HG03521 (cell line): Measurements from ENCODE around the gene GRM1.

Experiments used
- ATAC-seq: cut with Tn5 transposase; IDR thresholded peaks from one replicate; pipeline ENCODE4 v1.9.1; 2021; ENCODE audit warnings: mild to moderate bottlenecking, moderate library complexity; ENCODE audit not compliant: unreplicated experiment

The GRM1 gene

DNA sequence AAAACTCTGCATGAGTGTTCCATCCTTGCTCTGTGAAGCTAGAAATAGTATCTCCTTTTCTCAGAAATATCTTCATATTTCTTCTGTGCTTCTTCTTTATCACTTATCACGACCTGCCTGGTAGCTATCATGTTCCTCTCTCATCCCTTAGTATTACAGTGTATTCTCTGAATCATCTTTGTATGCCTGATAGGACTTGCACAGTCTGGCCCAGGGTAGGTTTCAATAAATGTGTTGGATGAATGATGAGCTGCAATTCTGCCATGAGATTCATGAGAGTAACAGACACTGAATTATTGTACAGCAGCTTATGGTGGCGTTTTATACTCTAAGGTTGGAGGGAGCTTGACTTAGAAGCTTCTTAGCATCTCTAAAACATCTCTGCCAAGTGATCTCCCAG lies 66.6 kb downstream of the GRM1 start:
- no peak for ATAC-seq

DNA sequence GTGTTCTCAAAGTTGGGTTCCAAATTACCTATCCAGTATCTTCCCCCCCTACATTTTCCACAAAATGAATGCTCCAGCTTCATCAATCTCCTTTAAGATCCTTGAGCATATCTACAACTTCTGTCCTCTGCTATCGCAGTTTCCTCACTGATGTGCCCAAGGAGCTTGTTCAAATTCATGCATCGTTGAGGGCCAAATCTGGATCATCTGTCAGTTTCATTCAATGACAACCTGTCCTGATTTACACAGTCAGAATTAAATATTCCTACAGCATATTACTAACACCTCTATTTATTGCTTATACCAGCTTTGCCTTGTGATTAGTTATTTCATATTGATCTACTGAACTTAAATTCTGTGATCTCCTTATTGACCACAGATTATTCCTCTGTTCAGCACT lies 68.7 kb downstream of the GRM1 start:
- ATAC-seq, result no peak

- ATAC-seq, result no peak
Measured at GRCh38 chr6:146100776-146101175, 71.9 kb downstream of the GRM1 start.

DNA sequence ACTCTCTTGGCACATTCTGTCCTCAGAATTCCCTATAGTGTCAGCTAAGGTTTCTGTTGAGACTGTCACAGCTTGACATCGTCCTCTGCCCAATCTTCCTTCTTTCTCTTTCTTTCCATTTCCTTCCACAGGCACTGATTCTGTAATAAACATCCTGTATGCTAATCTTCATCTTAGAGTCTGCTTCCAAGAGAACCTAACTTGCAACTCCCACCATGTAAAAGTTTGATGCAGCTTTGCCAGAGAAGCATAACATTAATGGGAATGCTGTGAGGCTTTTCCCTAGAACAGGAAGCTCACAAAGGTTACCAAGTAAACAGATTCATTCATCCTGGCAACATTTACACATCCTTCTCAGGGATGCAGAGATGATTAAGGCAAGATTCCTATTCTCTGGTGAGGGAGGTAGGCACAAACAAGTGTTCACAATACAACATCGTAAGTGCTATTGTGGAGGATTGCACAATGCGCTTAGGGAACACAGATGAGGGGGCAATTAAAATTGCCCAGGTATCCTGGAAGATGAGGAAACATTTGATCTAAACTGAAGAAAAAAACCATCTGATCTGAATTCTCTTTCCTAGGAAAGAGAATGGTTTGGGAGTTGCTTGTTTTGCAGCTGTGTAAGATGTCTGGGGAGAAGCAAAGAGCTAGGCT lies 74.7 kb downstream of the GRM1 start:
- ATAC-seq, result no peak

- no peak for ATAC-seq
Measured at GRCh38 chr6:146106532-146106931, 77.7 kb downstream of the GRM1 start.

DNA sequence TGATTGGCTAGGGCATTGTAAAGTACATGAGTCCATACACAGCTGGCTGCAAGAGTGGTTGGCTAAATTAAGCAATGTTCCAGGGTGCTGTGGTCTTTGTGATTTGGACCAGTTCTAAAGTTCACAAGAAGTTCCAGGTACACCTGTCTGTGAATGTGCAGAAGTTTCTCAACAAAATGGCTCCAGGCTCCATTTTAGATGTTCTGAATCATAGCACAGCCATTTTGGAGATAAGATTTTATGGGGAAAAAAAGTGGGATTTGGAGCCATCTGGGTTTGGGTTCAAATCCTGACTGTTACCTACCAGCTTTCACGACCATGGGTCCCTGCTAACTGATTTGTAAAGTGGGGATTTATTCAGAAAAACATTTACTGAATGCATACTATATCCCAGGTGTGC lies 82.1 kb downstream of the GRM1 start:
- no peak for ATAC-seq

DNA sequence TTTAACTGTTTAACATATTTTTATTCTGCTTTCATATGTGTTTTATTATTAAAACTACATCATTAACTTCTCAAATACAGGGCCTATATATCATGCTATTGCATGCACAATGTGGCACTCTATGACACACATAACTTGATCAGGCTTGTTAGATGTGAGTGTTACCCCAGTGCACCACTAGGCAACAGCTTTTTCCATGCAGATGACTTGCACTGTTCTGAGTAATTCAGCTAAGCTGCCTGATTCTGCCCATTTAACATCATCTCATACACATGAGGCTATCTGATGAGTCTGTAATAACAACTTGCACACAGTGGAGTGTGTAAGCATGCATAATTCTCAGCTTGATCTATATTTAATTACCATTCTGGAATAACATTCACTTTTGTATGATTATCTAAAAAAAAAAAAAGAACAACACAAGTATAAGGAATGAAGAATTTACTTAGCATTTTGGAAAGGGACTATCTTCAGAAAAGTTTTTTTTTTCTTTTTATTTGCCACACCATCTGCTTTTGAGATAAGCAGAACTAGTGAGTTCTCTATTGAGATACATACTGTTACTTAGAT lies 83.1 kb downstream of the GRM1 start:
- no peak for ATAC-seq

GRCh38 chr6:146113084-146113623 lies 84.3 kb downstream of the GRM1 start:
- ATAC-seq, result no peak

DNA sequence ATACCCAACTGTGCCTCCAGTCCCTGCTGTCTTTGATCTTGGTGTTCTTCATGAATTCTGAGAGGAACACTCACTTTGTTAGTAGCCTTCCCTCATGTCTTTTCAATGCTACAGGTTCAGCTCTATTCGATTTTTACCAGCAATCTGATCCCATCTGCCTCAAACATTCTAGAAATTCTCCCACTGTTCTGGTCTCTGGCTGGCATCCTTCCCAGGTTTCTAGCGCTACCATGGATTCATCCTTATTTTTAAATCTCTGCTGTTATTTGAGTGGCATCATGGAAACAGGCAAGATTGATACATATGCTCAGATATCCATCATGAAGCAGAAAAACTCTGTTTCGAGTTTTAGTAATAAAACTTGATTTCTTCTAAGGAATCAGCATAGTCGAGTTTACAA lies 94.8 kb downstream of the GRM1 start:
- no peak for ATAC-seq

- no peak for ATAC-seq
Measured at GRCh38 chr6:146127447-146128215, 98.8 kb downstream of the GRM1 start.

GRCh38 chr6:146133866-146134265 lies 105.0 kb downstream of the GRM1 start:
- ATAC-seq, result no peak

- no peak for ATAC-seq
Measured at GRCh38 chr6:146135167-146135566, 106.3 kb downstream of the GRM1 start.

DNA sequence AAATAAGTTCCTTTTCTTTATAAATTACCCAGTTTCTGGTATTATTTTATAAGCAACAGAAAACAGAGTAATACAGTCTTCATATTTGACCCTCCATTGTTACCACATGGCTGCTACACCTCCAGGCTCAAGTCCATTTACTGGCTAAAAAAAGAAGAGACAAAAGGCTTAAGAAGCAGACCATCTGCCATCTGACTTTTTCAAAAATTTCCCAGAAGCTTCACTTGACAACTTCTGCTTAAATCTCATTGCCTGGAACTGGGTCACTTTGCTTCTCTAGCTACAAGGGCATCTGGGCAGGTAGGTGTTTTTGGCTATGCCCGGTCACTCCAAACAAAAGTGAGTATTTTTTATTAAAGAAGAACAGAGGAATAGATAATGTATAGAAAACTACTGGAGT lies 118.0 kb downstream of the GRM1 start:
- no peak for ATAC-seq

DNA sequence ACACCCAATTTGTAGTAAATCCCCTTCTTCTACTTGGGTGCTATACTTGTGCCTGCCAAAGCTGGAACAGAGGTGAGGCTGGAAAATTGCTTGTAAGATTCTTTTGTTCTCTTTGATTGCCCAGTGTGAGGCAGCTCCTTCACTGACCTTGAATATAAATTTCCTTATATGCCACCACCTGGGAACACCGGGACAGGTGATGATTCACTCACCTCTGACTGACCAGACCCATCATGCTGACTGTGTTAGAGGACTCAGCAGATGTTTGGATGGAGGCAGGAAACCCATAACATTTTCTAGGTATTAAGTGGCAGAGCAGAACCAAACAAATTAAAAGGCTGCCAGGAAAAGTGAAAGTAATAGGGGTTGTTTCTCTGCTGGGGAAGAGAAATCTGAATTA lies 120.9 kb downstream of the GRM1 start:
- no peak for ATAC-seq

DNA sequence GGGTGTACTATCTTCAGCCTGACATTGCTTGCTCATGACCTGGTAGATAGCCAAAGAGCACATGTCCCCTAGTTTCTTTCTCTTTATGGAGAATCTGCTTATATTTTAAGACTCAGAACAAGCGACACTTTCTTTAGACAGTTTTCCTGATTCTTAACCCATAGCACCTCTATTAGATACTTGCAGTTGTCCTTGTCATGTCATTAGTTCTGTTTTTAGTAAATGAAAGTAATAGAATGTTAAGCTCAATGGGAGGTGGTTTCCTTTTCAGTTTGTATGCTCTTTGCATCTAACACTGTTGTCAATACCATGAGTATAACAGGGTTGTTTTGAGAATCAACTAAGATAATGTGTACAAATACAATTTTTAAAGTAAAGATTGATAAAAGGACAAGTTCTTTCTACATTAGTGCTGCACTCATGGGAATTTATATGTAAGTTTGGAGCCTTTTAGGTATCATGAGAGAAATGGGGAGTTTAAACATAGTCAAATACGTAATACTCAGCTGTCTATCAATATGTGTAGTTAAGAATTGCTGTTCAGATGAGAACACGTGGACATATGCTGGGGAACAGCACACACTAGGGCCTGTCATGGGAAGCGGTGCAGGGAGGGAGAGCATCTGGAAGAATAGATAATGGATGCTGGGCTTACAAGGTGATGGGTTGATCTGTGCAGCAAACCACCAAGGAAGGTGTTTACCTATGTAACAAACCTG lies 124.3 kb downstream of the GRM1 start:
- peak; percentile 93 for ATAC-seq

DNA sequence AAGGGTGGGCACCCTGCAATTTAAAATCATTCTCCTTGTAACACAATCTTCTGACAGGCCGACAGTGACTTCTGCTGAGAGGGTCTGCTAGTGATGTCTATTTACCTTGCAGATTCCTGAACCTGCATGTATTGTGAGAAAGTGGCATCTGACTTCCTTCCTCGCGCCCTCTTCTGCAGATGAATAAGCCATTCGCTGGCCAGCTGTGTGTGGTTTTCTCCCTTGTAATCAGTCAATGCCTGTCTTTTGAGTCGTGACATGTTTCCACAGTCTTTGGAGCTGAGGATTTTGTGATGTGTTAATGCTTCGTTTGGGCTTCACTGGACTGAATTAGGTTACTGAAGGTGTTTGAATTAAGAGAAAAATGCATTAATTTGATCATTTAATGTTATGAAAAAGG lies 125.3 kb downstream of the GRM1 start:
- no peak for ATAC-seq

DNA sequence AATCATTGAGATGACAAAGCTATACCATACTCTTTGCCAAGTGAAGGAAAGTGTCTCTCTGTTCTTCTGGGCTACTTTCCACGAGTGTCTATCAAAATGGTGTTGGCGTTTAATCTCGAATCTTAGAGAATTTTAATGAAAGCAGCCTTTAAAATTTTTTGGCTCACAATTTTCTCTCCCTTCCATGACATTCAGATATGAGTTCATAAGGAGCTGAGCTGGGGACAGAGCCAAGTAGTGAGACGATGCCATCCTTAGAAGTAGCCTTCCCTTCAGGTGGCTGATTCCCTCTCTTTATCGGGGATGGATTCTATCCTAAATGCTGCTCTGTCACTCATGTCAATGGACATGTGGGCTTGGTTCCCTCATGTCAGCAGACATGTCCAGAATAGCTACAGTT lies 132.8 kb downstream of the GRM1 start:
- no peak for ATAC-seq

DNA sequence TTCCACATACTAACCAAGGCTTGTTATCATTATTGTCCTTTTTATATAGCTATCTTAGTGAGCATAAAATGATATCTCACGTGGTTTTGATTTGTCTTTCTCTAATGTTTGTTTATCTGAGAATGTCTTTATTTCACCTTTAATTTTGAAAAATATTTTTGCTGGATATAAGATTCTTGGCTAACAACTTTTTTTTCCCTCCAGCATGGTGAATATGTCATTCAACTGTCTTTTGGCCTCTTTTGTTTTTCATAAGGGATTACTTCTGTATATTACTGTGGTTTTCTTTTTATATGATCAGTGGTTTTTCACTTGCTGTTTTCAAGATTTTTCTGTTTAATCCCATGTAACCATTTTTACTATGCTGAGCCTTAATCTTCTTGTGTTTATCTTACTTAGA lies 141.0 kb downstream of the GRM1 start:
- no peak for ATAC-seq

GRCh38 chr6:146177785-146178184 lies 148.9 kb downstream of the GRM1 start:
- no peak for ATAC-seq

GRCh38 chr6:146183831-146184230 lies 155.0 kb downstream of the GRM1 start:
- no peak for ATAC-seq

DNA sequence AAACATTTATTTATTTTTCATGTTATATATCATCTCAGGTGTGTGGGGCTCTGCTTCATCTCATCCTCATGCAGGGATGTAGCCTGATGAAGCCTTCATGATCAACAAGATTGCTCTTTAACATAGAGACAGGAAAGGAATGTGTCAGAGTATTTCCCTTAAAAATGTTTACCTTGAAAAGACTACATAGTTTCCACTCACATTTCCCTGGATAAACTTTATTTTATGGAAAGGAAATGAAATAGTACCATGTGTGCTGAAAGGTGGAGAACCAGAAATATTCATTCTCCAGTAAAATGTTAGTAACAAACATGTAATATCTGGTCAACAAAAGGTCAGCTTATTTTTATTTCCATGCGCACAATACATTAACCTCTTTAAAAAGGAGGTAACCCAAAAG lies 155.8 kb downstream of the GRM1 start:
- ATAC-seq, result no peak
